ENCODE measurements around the gene IFITM2.
A peak's percentile ranks its signal among the peaks of the same experiment; 100 is the strongest.
"Not testable (repeated sequence)": the region's sequence is repeated elsewhere in the genome, so short reads cannot be mapped to it uniquely, and the experiment has no call there.

Gene IFITM2

DNA sequence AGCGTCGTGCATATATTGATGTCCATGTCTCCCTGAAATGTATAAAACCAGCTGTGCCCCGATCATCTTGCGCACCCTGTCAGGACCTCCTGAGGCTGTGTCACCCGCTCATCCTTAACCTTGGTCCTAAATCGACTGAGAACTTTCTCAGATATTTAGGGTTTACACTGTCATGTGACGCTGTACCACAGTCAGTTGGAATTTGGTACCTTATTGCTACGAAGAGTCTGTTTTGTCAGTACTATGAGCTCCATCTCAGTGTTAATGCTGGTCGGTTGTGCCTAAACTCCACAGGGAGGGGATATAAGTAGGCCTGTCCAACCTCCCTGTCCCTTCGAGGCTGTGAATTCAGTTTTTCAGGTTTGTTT lies 1.8 kb upstream of the IFITM2 start:
- ChIA-PET CTCF (interaction anchor here (1.1 kb wide), 1 partner anchor 16 kb away, joined by 4 read pairs; no protein-coding TSS in a partner anchor), POLR2A (ENCODE audit: low non-redundant PET) (no interaction called here)
- DNase-seq (ENCODE audit: low spot score), result no peak
- TF ChIP-seq, protein P1, sequence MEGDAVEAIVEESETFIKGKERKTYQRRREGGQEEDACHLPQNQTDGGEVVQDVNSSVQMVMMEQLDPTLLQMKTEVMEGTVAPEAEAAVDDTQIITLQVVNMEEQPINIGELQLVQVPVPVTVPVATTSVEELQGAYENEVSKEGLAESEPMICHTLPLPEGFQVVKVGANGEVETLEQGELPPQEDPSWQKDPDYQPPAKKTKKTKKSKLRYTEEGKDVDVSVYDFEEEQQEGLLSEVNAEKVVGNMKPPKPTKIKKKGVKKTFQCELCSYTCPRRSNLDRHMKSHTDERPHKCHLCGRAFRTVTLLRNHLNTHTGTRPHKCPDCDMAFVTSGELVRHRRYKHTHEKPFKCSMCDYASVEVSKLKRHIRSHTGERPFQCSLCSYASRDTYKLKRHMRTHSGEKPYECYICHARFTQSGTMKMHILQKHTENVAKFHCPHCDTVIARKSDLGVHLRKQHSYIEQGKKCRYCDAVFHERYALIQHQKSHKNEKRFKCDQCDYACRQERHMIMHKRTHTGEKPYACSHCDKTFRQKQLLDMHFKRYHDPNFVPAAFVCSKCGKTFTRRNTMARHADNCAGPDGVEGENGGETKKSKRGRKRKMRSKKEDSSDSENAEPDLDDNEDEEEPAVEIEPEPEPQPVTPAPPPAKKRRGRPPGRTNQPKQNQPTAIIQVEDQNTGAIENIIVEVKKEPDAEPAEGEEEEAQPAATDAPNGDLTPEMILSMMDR (conservative IDR thresholded peaks at IDR 0.05; ENCODE audit: low read depth), result no peak
- H3K27ac ChIP-seq, result peak overlapping the region; percentile 91

DNA sequence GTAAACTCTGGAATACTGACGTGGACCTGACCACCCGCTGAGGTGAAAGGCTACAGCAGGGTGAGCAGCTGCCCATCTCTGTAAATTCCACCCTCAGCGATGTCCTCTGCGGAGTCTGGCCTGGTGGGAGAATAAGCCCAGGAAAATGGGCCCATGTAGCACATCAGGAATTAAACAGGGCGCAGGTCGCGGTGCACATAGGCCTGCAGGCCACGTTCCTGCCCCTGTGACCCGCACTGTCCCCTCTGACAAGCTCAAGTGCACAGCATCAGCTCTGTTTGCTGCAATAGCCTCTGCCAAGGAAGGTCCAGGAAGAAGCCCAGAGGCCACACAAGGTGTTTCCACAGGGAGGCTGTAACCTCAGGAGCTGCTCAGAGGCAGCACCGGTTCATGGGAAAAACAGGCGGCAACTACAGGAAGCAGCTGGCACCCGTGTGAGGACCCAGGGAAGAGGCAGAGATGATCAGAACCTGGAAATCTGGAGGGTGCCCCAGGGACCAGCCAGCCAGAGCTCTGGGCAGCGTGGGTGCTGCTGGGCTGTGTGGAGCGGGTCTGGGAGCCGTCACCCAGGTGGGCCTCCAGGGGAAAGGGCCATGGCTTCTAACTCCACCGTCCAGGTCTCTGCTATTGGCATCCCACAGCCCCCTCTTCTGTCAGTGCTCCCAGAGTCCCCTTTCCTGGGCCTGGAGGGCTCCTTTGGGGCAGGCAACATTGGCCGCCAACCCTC lies 808 bp upstream of the IFITM2 start:
- CTCF ChIA-PET, result no interaction called here
- TF ChIP-seq, protein P1 (conservative IDR thresholded peaks at IDR 0.05; ENCODE audit: low read depth), result no peak
- DNase-seq (ENCODE audit: low spot score), result no peak
- peak overlapping the region; percentile 91 for H3K27ac ChIP-seq
- POLR2A ChIA-PET (ENCODE audit: low non-redundant PET), result no interaction called here

DNA sequence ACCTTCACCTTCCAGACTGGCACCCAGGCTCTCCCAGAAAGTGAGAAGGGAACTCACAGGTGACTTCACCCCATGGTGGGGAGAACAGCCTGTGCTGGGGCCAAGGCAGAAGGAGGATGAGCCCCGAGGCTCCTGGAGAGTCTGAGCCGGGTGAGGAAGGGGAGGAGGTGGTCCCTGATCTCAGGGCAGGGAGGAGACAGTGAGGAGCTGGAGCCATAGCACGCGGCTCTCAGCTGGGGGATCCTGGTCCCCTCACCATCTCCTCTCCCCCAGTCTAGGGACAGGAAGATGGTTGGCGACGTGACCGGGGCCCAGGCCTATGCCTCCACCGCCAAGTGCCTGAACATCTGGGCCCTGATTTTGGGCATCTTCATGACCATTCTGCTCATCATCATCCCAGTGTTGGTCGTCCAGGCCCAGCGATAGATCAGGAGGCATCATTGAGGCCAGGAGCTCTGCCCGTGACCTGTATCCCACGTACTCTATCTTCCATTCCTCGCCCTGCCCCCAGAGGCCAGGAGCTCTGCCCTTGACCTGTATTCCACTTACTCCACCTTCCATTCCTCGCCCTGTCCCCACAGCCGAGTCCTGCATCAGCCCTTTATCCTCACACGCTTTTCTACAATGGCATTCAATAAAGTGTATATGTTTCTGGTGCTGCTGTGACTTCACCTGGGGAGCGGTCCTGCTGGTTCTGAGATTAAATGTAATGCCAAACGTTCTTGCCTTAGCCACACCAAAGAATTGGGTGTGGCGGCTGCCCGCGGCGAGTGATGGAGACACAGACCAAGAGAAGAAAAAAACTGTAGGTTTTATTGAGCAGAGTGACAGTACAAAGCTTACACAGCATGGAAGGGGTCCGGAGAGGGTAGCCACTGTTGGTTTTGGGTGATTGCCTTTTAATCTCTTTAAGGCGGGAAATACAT lies 1.4 kb downstream of the IFITM2 start:
- DNase-seq (ENCODE audit: low spot score); CTCF ChIA-PET; POLR2A ChIA-PET (ENCODE audit: low non-redundant PET): not testable (repeated sequence)

DNA sequence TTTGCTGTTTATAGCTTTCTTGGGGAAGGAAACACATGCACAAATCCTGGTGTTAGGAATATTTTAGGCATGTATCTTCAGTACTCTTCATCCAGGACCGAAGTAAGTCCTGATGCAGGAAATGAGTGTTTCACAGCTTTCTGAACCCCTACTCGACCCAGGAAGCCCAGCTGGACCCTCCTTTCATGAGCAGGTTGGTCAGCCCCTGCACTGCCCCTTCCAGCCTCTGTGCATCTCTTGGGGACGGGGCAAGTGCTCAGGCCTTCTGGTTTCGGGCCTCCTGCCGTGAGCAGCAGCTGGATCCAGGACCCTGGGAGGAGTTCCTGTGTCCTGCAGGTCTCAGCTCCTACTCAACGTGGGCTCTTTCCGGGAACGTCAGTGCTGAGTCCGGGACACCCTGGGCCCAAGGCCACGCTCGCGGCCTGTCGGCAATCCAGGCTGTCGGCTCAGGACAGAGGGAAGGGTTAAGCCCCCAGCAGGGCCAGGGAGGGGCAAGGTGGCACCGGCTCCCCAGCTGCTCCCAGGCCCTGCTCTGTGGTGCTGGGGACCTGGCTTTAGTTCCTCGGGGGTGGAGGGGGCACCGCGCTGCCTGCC lies 2.5 kb downstream of the IFITM2 start:
- H3K27ac ChIP-seq, result peak overlapping the region; percentile 91
- POLR2A ChIA-PET (ENCODE audit: low non-redundant PET), result not testable (repeated sequence)

More for the DNA sequence above, 1.4 kb downstream of the IFITM2 start:
- peak overlapping the region; percentile 91 for H3K27ac ChIP-seq

DNA sequence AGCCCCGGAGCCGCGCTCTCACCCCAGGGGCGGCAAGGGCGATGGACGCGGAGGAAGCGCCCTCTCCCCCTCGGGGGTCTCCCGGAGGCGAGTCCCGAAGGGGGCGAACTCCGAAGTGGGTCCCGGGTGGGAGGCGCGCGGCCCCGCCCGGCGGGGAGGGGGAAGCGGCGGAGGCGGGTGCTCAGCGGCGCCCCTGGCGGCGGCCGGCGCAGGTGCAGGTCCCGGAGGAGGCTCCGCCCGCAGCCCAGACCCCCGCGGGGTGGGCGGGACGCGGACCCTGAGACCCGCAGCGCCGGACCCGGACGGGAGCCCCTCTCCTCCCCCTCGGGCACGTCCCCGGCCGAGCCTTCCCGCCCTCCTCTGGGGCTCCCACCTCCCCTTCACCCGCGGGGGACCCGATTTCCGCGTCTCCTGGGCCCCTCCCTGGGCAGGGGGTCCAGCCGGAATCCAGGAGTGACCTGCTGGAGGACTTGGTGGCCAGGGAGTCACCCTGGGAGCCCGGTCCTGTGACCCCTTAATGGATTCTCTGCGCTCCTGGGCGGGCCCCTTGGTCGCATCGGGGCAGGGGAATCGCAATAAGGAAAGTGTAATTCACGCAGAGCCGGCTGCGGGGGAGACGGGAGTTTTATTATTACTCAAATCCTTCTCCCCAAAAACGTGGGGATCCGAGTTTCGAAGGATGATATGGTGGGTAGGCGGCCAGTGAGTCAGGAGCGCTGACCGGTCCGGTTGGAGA lies 3.6 kb downstream of the IFITM2 start:
- H3K27ac ChIP-seq, result peak overlapping the region; percentile 64
- POLR2A ChIA-PET (ENCODE audit: low non-redundant PET), result not testable (repeated sequence)

More for the DNA sequence above, 2.5 kb downstream of the IFITM2 start:
- DNase-seq (ENCODE audit: low spot score); CTCF ChIA-PET: not testable (repeated sequence)

DNA sequence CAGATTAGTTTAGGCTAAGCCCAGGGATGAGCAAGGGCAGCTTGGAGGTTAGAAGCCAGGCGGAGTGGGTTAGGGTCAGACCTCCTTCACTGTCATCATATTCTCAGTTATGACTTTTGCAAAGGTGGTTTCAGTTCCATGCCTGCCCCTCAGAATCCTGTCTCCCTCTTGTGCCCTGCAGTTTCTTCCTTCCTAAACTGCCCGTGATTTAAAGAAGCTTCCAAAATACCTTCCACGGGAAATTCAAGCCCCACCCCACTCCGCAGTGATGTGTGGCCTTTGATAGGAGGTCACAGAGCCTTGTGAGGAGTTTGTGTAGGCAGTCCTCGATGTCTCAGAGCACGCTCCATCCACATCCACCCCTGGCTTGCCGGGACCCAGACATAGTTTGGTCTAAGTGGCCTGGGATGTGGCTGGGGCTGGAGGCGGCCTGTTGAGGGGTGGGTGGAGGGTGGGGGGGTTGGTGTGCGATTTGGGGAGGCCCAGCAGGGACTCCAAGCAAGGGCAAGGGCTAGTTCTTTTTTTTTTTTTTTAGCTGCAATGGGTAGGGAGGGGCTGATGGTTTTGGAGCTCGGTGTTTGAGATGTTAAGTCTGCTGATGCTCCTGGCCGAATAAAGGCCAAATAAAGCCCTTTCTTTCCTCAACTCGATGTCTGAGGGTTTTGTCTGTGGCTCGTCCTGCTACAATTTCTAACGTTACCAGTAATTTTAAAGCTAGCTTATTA lies 4.6 kb downstream of the IFITM2 start:
- ChIA-PET POLR2A (ENCODE audit: low non-redundant PET) (no interaction called here), CTCF (interaction anchor here (0.6 to 1.1 kb wide), 4 partner anchors 45 to 1253 kb away, joined by 3 read pairs; no protein-coding TSS in a partner anchor)
- TF ChIP-seq, protein P1 (conservative IDR thresholded peaks at IDR 0.05; ENCODE audit: low read depth), result no peak
- no peak for DNase-seq (ENCODE audit: low spot score)
- H3K27ac ChIP-seq, result peak overlapping the region; percentile 64

More for the DNA sequence above, 3.6 kb downstream of the IFITM2 start:
- DNase-seq (ENCODE audit: low spot score), result not testable (repeated sequence)
- CTCF ChIA-PET, result interaction anchor here (1.1 kb wide), 1 partner anchor 44 kb away, joined by 3 read pairs; no protein-coding TSS in a partner anchor

DNA sequence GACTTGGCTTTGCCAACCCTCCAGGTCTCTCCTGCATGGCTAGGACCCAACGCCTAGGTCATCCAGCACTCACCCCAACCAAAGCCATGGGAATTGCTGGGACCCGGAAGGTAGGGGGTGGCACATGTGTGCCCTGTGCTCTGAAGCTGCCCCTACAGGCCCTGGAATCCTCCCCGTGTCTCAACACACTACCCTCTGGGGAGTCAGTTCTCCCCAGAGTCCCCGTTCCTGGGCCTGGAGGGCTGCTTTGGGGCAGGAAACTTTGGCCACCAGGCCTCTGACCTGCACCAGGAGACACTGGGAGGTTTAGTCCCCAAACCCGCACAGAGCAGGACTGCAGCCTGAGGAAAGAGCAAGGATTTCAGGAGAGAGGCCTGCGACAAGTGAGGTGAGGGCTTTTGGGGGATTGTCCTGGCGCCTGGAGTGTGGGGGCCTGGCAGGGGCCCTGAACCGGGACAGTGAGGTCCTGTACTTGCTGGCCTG lies 5.7 kb downstream of the IFITM2 start:
- TF ChIP-seq, protein P1 (conservative IDR thresholded peaks at IDR 0.05; ENCODE audit: low read depth), result no peak
- H3K27ac ChIP-seq, result peak overlapping the region; percentile 96
- DNase-seq (ENCODE audit: low spot score), result no peak
- ChIA-PET CTCF (interaction anchor here (0.7 kb wide), 1 partner anchor 1252 kb away, joined by 3 read pairs; no protein-coding TSS in a partner anchor), POLR2A (ENCODE audit: low non-redundant PET) (no interaction called here)

All from RWPE1 (cell line).